T-helper 2 cell (primary cell): ENCODE results near the gene JAKMIP2.
"Not testable (repeated sequence)": the region's sequence is repeated elsewhere in the genome, so short reads cannot be mapped to it uniquely, and the experiment has no call there.

Source experiments
- DNase-seq, 5 experiments: peaks; one replicate each; pipeline versions ENCODE4 v3.0.0 to v3.0.0-alpha.2; 2012 to 2022
- total RNA-seq, 2 donors: gene quantifications; one replicate each; lab custom pipeline; 2026; lab: John Stamatoyannopoulos, UW

Gene JAKMIP2
- total RNA-seq: 0.62 to 10.3 reads per million in 2 donors

- DNase-seq: peak; percentile 23 to 99 (median 73)
Observed at GRCh38 chr5:147782110-147783028, at the start of gene JAKMIP2. JAKMIP2 (minus strand) TSS chr5:147782728; CDS start chr5:147671806, 110,922 bp downstream.

GRCh38 chr5:147831465-147831864 is 48.9 kb upstream of the JAKMIP2 start, which contains the start of gene SPINK1:
SPINK1 (minus strand) TSS chr5:147831671; CDS start chr5:147831577, 94 bp downstream.
- no peak for DNase-seq

- DNase-seq: no peak
Observed at GRCh38 chr5:147830035-147830434, 47.5 kb upstream of the JAKMIP2 start.

GRCh38 chr5:147827017-147827416 is 44.5 kb upstream of the JAKMIP2 start:
- DNase-seq: not testable (repeated sequence)

GRCh38 chr5:147826361-147826760 is 43.8 kb upstream of the JAKMIP2 start:
- DNase-seq: no peak

GRCh38 chr5:147822686-147823491 is 40.4 kb upstream of the JAKMIP2 start:
- peak in 4 of 5 experiments; percentile 6 to 75 (median 14) for DNase-seq

- not testable (repeated sequence) for DNase-seq
Observed at GRCh38 chr5:147822222-147822621, 39.7 kb upstream of the JAKMIP2 start.

- no peak for DNase-seq
Observed at GRCh38 chr5:147821766-147822165, 39.2 kb upstream of the JAKMIP2 start.

GRCh38 chr5:147819261-147819770 is 36.8 kb upstream of the JAKMIP2 start:
- no peak for DNase-seq

- DNase-seq: no peak
Observed at GRCh38 chr5:147818290-147818689, 35.8 kb upstream of the JAKMIP2 start.

GRCh38 chr5:147813696-147814095 is 31.2 kb upstream of the JAKMIP2 start:
- DNase-seq: no peak

- DNase-seq: no peak
Observed at GRCh38 chr5:147809830-147810666, 27.5 kb upstream of the JAKMIP2 start.

- peak in 3 of 5 experiments; percentile 2 to 86 (median 50) for DNase-seq
Observed at GRCh38 chr5:147805030-147805454, 22.5 kb upstream of the JAKMIP2 start.

- no peak for DNase-seq
Observed at GRCh38 chr5:147804334-147804733, 21.8 kb upstream of the JAKMIP2 start.

GRCh38 chr5:147803926-147804325 is 21.4 kb upstream of the JAKMIP2 start:
- no peak for DNase-seq

- DNase-seq: not testable (repeated sequence)
Observed at GRCh38 chr5:147803161-147803560, 20.6 kb upstream of the JAKMIP2 start.

- no peak for DNase-seq
Observed at GRCh38 chr5:147801461-147801860, 18.9 kb upstream of the JAKMIP2 start.

GRCh38 chr5:147800491-147800890 is 18.0 kb upstream of the JAKMIP2 start:
- no peak for DNase-seq

GRCh38 chr5:147796556-147797308 is 14.2 kb upstream of the JAKMIP2 start:
- DNase-seq: no peak

GRCh38 chr5:147791181-147791580 is 8.7 kb upstream of the JAKMIP2 start:
- DNase-seq: no peak

GRCh38 chr5:147789820-147790219 is 7.3 kb upstream of the JAKMIP2 start:
- DNase-seq: no peak
